Measurements from ENCODE around the gene HDLBP. TPM values are rescaled to one million over a fixed set of nuclear protein-coding genes. Genes with fewer than 3 reads are reported as not detected.

The HDLBP gene
- total and polyA plus RNA-seq, 2 of the 4 experiments (the other 2 are of a cell fraction) = 648 to 1,165 TPM

GRCh38 chr2:241308267-241308666 lies 7.2 kb downstream of the HDLBP start:
- H4K20me1 ChIP-seq (ENCODE audit: insufficient read depth, low read length) = peaks cover 67% of the 10 kb centered on the region
- DNase-seq (no peak), ATAC-seq (ENCODE audit: low read depth) (no peak)
- no peak overlapping the region for H3K9ac ChIP-seq (ENCODE audit: low read depth, low read length)
- H2AK5ac ChIP-seq (ENCODE audit: low read depth, low read length) = no peak overlapping the region
- dilution Hi-C loops (cut with HindIII; ENCODE audit: low sequenced_read_pairs, unreplicated experiment) (no loop called here), in situ Hi-C loops (cut with MboI; ENCODE audit: low sequenced_read_pairs) (no loop called here), intact Hi-C loops (cut with micrococcal nuclease) (no loop called here)
- H3K9me3 ChIP-seq (ENCODE audit: control insufficient read depth, insufficient read depth, low read length) = no peaks in the 10 kb centered on the region
- no peak overlapping the region for H2AFZ ChIP-seq (replicated peaks; ENCODE audit: low read length, poor library complexity)
- no peak overlapping the region for H3K14ac ChIP-seq (replicated peaks; ENCODE audit: low read depth, low read length)
- H3K23ac ChIP-seq (ENCODE audit: low read depth, low read length) = no peak overlapping the region
- no peak overlapping the region for H3K4me3 ChIP-seq (ENCODE audit: insufficient read depth, low read depth, low read length)
- CTCF ChIA-PET = interaction anchor here (0.5 kb wide), 1 partner anchor 47 kb away, joined by 4 read pairs; no protein-coding TSS in a partner anchor
- POLR2A ChIA-PET (ENCODE audit: unreplicated experiment) = no interaction called here
- H4K8ac ChIP-seq (ENCODE audit: low read depth in 2 of 2, low read length in 2 of 2) = no peak overlapping the region
- H2BK120ac ChIP-seq (ENCODE audit: low read depth, low read length) = no peak overlapping the region
- peaks cover 37% of the 10 kb centered on the region for H3K9me1 ChIP-seq (ENCODE audit: insufficient read depth, low read length)
- 60% methylated on average over 1 of the region's 5 CpGs; no CpG with 5 or more reads in 1 of the 2 experiments for whole genome bisulfite sequencing, 2 experiments (ENCODE audit: extremely low coverage in 2 of 2, insufficient read length in 1 of 2)
- no peak for TF ChIP-seq ELK1 (IDR thresholded peaks at IDR 0.05; ENCODE audit: borderline replicate concordance, low read depth, low read length)
- TF ChIP-seq FOS (IDR thresholded peaks at IDR 0.05; ENCODE audit: low read depth, low read length) = no peak
- TF ChIP-seq USF2 (IDR thresholded peaks at IDR 0.05; ENCODE audit: low read depth, low read length) = no peak
- TF ChIP-seq NFE2L2 (IDR thresholded peaks at IDR 0.05; ENCODE audit: low read depth, low read length) = no peak
- no peak for TF ChIP-seq RCOR1 (IDR thresholded peaks at IDR 0.05; ENCODE audit: insufficient replicate concordance, low read length)
- no peak for TF ChIP-seq MAZ (IDR thresholded peaks at IDR 0.05; ENCODE audit: borderline replicate concordance, low read depth, low read length)
- no peak for TF ChIP-seq BHLHE40 (IDR thresholded peaks at IDR 0.05; ENCODE audit: low read depth, low read length)
- no peak for TF ChIP-seq CHD1 (IDR thresholded peaks at IDR 0.05; ENCODE audit: low read depth, low read length)
- no peak for TF ChIP-seq POLR2A (IDR thresholded peaks at IDR 0.05; ENCODE audit: low read depth, low read length)
- H3K27ac ChIP-seq (ENCODE audit: insufficient read depth, low read length) = no peak overlapping the region
- 0 out of 2 replicates have a peak, but pooled peaks cover 7% of the 10 kb centered on the region for H3K4me1 ChIP-seq (ENCODE audit: control insufficient read depth, insufficient read depth, low read length)
- no peak overlapping the region for H3K18ac ChIP-seq (ENCODE audit: low read depth, low read length)
- no peak overlapping the region for H2BK20ac ChIP-seq (ENCODE audit: low read depth, low read length)
- H3K79me1 ChIP-seq (ENCODE audit: low read depth in 1 of 2, low read length in 2 of 2) = peaks cover 15 to 80% of the 10 kb centered on the region in 2 experiments; a peak in 3 of 4 replicates
- H3K36me3 ChIP-seq (ENCODE audit: control insufficient read depth, insufficient read depth, low read length) = peaks cover 5% of the 10 kb centered on the region; the same call in 1 of the 2 replicates
- BruUV-seq (replicated peaks) = no TSS peak
- H3K27me3 ChIP-seq (ENCODE audit: control insufficient read depth, insufficient read depth, low read length) = no peaks in the 10 kb centered on the region
- no peak overlapping the region for H4K91ac ChIP-seq (ENCODE audit: insufficient read depth, low read depth, low read length)
- no peak overlapping the region for H2BK5ac ChIP-seq (ENCODE audit: low read depth, low read length, poor library complexity, severe bottlenecking)
- H3K4ac ChIP-seq (ENCODE audit: low read depth, low read length) = no peak overlapping the region
- no peak overlapping the region for H2AK9ac ChIP-seq (replicated peaks; ENCODE audit: low read depth, low read length, poor library complexity)
- no peak overlapping the region for H2BK15ac ChIP-seq (ENCODE audit: low read depth, low read length)
- H4K5ac ChIP-seq (ENCODE audit: low read depth, low read length) = no peak overlapping the region
- no peak overlapping the region for H3K4me2 ChIP-seq (ENCODE audit: low read depth, low read length)
- H3K56ac ChIP-seq (ENCODE audit: extremely low read depth, insufficient read depth, low read length) = no peak overlapping the region
